Stimulated activated naive CD4-positive, alpha-beta T cell treated with Interleukin-2 at 50 U/mL for 16 hours (primary cell): ENCODE measurements around the gene ANKRD6.

ENCODE experiments used
- DNase-seq: peaks from one replicate; lab custom pipeline; 2025; lab: John Stamatoyannopoulos, UW

Gene ANKRD6

DNA sequence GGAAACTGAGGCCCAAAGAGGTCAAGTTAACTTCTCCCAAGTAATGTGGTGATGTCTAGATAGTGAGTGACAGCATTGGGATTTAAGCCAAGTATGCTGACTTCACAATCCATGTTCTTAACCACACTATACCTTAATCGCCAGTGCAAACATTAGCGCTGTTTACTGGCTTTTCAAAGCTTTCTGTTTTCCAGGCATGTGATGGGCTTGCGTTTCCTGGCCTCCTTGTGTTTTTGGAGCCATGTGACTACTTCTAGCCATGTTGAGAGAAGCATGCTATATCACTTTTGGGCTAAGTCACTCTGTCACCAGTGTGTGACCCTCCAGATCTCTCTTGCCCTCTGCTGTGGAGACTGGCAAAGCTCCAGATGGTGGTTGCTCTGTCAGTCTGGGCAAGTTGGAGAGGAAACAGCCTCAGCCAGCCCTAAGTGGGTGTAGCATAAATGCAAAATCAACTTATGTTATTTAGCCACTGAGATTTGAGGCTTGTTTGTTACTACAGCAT, 76.9 kb downstream of the ANKRD6 start:
- DNase-seq, result no peak

DNA sequence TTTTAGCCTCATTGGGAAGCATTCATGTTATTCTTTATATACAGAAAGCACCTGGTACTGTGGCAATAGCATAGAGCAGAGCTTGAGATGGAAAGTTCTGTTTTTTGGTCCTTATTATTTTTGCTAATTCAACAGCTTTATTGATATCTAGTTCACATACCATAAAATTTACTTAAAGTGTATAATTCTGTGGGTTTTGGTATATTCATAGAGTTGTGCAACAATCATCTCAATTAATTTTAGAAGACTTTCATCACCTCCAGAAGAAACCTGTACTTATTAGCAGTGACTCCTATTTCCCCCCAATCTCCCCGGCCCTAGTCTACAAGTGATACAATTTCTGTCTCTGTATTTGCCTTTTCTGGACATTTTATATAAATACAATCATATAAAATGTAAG, 77.4 kb downstream of the ANKRD6 start:
- DNase-seq, result no peak

DNA sequence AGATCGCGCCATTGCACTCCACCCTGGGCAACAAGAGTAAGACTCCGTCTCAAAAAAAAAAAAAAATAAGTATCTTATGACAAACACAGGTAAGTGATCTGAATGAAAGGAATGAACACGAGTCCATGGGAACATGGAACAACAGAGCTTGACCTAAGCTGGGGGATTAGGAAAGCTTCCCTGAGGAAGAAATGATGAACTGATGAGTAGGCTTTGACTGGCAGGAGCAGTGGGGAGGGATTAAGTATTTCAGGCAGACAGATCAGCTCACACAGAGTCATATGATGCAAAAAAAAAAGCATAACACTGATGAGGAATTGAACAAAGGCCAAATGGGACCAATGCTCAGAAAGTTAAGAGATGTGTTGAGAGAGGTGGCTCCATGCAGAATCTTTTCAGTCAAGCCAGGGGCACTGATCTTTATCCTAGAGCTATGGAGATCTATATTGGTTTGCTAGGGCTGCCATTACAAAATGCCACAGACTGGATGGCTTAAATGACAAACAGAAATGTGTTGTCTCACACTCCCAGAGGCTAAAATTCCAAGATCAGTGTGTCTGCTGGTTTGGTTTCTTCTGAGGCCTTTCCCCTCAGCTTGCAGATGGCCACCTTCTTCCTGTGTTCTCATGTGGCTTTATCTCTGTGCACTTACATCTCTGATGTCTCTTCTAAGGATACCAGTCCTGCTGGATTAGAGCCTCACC, 85.6 kb downstream of the ANKRD6 start:
- no peak for DNase-seq

DNA sequence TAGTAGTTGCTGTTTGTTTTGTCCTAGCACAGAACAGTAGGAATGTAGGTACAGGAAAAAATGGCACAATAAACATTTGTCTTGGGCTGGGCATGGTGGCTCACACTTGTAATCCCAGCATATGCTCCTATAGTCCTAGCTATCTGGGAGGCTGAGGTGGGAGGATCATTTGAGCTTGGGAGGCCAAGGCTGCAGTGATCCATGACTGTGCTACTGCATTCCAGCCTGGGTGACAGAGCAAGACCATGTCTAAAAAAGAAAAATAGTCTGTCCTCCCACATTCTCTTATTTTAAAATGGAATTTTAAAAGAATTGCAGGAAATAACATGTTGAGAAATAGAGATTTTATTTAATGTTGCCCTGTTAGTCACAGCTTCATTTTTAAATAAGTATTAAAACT, 87.8 kb downstream of the ANKRD6 start:
- no peak for DNase-seq

DNA sequence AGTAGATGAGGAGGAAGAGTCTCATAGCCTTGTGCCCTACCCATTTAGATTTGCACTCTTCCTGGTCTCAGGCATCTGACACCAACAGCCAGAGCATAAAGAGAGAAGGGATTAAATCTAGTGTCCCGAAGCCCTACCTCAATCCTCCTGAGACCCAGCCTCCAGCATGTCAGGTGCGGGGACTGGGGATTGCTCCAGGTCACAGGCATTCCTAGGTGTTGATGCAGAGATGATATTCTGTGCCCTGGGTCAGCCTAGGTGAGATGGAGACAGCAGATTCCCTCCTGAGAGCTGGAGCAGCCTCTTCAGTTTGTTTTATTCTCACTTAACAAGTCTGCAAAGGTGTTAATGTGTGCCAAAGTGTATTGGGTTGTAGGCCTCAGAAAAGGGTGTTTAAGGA, 89.8 kb downstream of the ANKRD6 start:
- no peak for DNase-seq

DNA sequence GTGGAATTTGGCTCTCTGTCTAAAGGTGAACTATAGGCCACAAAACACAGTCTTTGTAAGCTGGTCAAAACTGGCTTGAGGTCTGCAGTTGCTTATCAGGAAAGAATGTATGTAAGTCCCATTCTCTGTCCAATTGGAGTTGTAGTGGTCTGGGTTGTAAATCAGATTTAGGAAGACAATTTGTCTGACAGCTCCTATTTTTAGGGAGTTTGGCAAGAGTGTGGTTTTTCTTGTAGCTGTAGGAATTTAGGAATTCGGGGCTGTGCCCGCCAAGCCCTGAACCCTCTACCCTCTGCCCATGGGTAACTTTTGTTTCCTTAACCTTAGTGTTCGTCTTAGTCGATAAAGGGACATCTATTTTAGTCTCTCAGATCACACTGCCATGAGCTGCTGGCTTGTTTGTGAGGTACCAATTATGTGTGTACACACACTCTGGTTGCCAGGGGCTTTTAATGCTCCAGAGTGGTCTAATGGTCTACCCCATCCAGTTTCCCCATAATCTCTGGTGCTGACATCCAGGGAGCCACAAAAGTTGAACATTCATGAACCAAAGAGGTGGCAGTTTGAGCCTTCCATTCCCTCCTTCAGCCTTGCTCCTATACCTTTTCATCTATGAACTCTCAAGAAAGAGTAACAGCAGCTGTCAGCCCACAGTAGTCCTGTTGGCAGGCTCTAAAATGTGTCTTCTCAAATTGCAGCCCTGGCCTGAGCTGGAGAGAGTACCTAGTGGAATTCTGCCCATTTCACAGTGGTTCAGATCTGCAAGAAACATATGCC, 93.0 kb downstream of the ANKRD6 start:
- no peak for DNase-seq

DNA sequence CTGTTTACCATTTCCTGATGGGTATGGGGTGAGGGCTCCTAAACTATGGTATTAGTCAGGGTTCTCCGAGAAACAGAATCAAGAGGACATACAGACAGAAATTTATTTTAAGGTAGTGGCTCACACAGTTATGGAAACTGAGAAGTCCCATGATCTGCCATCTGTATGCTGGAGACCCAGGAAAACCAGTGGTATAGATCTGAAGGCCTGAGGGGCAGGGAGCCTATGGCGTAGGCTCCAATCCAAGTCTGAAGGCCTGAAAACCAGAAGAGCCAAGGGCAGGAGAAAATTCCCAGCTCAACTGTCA, 93.6 kb downstream of the ANKRD6 start:
- DNase-seq, result no peak

DNA sequence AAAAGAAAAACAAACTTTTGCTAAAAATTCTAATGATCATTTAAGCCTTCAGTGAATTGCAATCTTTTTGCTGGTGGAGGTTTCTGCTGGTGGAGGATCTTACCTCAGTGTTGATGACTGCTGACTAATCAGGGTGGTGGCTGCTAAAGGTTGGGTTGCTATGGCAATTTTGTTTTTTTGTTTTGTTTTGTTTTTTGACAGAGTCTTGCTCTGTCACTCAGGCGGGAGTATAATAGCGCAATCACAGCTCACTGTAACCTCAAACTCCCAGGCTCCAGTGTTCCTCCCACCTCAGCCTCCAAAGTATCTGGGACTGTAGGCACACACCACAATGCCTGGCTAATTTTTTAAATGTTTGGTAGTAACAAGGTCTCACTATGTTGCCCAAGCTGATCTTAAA, 94.7 kb downstream of the ANKRD6 start:
- no peak for DNase-seq

DNA sequence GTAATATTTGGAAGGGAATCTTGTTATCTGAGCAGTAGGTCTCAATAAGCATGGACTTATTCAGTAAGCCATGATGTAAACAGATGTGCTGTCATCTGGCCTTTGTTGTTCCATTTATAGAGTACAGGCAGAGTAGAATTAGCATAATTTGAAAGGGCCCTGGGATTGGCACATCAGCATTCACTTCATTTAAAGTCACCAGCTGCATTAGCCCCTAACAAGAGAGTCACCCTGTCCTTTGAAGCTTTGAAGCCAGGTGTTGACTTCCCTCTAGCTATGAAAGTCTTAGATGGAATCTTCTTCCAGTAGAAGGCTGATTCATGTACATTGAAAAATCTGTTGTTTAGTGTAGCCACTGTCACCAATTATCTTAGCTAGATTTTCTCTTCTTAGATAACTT, 95.9 kb downstream of the ANKRD6 start:
- DNase-seq, result no peak

DNA sequence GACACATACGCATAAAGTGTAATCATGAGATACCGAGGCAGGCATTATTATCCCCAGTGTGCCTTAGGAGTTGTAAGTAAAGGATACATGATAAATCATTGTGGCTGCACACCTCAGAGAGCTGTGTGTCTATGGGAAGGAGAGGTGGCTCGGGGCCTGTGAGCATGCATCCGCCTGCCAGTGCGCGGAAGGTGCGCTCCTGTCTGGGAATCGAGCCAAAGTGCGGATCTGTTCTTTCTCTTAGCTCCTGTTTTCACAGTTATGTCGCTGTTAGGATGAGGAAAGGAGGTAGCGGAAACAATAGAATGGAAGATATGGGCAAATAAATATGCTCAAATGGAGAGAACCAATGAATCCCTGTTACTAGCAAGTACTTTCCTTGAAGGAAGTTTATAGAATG, 98.0 kb downstream of the ANKRD6 start:
- DNase-seq, result no peak

DNA sequence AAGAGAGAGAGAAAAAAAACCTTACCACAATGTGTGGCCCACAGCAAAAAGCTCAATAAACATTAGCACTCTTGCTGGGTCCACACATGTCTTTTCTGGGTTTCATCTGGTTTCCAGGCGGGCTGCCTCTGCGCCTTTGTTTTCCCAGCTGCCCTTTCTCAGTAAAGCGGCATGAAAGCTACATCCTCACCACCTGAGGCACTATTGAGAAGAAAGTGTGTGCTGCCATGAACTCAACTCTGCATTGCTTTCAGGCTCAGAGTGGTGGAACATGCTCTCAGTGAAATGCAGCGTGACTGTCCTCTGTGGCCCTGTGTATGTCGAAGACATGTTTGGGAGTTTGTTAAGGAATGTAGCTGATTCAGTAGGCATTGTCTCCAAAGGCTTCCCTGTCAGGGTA, 103.3 kb downstream of the ANKRD6 start:
- DNase-seq, result no peak

DNA sequence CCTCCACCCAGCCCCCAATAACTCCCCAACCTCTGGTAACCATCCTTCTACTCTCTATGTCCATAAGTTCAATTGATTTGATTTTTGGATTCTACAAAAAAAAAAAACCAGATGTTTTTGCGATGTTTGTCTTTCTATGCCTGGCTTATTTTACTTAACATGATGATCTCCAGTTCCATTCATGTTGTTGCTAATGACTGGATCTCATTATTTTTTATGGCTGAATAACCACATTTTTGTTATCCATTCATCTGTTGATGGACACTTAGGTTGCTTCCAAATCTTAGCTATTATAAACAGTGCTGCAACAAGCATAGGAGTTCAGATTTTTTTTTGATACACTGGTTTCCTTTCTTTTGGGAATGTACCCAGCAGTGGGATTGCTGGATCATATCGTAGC, 106.8 kb downstream of the ANKRD6 start:
- DNase-seq, result no peak

DNA sequence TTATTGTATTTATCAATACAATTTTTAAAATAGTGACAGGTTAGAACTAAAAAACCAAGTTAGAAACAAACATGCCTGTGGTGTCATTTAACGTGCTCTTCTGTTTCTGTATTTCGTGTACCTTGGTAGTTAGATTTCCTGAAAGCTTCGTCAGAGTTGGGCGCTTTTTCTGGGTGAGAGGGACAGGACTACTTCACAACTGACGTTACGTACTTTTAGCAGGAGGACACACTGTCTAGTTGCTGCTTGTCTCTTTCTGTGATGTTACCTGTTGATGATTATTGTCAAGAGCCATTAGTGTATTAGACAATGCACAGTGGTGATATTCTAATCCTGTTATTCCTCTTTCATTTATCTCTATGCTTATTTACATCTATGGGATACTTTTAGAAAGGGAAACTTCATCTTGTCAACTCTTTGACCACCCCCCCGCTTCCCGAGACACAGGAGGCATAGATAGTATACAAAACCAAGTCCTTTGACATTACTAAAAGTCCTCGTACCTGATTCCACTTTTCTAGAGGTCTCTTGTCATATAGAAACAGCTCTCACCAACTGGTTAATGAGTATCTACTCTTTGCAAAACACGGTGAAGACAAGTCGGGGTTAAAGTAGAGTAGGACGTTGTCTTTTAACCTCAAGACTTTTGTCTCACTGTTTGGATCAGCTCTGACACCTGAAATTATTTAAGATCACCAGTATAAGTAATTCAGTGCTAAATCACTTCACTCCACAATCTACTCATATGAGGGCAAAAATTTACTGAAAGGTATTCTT, 109.3 kb downstream of the ANKRD6 start:
- DNase-seq, result no peak

DNA sequence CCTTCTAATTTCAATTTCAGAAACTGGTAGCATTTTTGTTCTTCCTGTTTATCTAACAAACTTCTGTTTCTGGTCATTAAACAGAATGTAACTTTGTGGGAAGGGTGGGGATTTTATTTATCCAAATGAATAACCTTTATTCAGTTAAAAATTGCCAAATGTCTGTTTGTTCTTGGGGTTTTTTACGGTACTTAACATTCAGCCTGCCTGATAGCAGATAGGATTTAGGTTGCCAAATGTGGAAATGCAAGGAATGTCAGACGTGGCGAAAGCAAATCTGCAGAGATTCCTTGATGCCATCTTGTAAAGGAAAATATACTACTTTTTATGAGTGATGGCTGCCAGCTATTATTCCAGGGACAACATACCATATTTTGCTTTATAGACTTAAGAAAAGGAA, 109.9 kb downstream of the ANKRD6 start:
- no peak for DNase-seq

DNA sequence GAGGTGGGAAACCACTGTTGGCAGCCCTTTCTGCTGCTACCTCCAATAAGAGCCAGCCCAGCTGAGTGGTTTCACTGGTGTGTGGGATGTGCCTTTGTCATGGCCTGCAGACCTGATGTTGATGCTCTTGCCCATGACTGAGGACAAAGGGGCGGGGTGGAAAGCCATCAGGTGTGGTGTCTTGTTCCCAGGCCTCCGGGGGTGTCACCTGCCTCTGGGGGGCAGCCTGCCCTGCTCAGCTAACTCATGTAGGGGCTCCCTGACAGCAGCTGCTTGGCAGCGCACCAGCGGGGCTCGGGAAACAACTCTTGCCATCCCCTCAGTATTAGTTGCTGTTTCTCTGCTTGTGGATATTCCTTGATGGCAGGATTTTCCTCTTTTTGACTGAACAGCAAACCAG, 114.3 kb downstream of the ANKRD6 start:
- no peak for DNase-seq

DNA sequence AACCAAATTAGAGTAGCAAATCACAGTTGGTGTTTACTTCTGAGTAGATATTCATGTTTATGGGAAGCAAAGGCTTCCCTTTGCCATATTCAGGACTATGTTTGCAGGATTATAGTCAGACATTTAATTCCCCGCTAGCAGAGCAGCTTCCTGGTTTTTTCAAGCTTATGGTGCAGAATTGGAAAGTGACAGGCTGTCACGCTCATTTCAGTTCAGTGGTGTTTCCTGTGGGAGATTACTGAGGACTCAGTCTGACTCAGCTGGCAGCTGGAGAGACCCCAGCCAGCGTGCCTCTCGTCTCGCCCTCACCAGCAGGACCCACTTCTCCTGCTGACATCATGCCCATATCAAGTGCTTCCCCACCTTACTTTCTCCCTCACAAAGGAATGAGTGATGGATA, 120.5 kb downstream of the ANKRD6 start:
- DNase-seq, result no peak

DNA sequence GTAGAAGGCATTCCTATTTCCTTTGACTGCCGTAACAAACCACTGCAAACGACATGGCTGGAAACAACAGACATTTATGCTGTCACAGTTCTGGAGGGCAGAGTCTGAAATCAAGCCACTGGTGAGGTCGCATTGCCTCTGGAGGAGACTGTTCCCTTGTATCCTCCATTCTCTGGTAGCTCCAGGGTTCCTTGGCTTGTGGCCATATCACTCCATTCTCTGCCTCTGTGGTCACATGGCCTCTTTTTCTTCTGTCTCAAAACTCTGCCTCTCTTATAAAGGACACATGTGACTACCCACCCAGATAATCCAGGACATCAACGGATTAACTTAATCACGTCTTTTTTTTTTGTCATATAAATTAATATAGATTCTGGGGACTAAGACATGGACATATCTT, 121.2 kb downstream of the ANKRD6 start:
- no peak for DNase-seq

DNA sequence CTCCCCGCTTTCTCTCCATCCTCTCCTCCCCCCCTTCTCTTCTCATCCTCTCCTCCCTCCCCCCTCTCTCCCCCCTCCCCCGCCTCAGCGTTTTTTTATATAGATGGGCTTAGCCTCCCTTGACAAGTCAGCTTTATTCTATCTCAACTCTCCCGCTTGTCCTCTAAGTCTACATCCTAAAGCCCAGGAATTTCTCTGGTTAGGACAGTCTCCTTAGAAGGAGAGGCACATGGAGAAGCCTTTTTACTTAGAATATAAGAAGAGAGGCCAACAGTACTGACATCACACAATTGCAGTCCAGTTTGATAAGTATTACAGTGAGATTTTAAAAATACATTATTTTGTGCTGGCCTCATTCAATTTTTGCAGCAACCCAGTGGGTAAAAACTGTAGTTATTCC, 122.1 kb downstream of the ANKRD6 start:
- no peak for DNase-seq

DNA sequence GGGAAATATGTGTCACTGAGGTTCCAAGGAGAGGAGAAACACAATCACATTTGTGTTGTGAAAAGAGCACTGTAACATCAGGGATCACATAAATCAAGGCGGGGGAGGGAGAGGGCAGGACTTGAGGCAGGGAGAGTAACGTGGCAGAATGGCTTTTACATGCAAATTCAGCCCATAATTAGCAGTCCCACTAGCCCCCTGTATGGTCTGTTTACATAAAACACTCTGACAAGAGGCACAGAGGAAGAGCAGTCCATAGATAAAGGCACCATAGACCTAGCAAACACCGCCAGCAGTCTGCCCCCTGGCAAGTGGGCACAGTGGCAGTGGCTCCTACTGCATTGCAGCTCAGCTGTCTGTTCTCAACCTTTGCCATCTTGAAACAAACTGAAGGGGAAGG, 122.9 kb downstream of the ANKRD6 start:
- DNase-seq, result no peak

DNA sequence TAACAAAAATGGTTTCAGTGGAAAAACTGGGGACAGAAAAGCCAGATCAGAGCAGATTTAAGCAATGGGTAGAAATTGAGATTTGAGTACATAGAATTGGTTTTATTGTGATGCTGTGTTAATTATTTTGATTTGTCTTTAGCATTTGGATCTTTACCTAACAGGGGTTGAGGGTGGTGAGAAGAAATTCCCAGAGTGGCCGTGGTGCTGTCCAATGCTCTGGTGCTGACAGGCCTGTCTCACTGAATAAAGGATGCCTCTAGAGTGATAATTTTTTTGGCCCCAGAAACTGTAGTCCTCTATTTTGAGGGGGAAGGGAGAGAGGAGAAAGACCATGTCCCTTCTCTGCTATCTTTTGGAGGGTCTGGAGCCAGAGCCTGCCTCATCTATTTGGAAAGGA, 126.5 kb downstream of the ANKRD6 start:
- no peak for DNase-seq

DNA sequence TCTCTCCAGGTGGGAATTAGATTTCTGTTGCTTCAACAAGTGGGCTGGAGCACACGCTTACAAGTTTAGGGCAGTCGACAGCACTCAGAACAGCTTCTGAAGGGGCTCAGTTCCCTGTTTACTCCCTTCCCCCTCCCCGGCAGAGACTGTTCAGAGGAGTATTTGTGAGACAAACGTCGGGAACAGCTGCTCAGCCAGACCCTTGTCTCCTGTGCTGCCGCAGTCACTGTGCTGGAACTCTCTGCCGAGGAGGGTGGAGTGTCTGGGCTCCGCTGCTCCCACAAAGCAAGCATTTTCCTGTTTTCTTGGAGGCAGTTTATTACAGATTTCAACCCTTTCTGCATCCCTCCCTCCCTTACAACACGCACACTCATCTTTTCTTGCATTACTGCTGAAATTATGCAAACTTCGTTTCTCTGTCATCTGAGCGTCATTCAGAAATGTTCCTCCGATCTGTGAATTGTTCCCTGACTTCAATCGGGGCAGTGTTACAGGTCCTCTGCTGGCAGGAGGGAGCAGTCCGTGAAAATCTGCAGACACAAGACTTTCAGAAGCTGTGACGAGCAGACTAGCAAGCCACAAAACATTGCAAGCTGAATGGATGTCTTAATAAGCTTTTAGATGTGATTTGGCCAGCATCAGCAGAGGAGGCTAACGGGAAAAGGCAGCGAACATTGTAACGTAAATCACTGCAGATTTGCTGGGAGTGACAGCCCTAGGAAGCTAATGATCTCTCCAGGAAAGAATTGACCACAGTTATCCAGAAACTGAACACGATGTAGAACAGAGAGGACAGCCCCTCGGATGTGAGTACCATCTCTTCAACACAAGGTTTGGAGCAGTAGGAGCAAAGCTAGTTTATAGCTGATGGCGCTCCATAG, 129.4 kb downstream of the ANKRD6 start:
- DNase-seq, result no peak

DNA sequence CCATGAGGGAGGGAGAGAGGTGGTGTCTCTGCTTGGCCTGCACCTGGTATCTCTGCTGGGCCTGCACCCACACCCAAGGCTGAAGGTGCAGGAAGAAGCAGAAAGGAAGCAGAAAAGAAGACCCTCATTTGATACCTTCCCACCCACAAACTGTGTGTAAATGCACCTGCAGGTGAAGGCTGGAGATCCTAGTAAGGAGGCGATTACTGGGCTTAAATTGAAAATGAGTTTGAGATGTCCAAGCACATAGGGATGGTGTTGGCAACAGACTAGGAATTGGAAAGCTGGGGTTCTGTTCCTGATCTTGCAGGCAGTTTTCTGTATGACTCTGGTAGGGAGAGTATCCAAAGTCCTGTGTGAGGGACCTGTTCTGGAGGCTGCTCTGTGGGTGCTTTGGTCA, 130.9 kb downstream of the ANKRD6 start:
- DNase-seq, result no peak
